Stimulated activated CD4-positive, alpha-beta T cell treated with anti-CD3 and anti-CD28 coated beads, Interleukin-12 subunit alpha, Interleukin-12 subunit beta, amount 100 ng/mL, for 24 hours (primary cell): ENCODE results near the gene GDPD4.

Source experiments
- DNase-seq, 2 experiments: peaks; one replicate each; pipeline ENCODE4 v3.0.0-alpha.2; 2020; ENCODE audit warnings: low read depth in 2 of 2

The GDPD4 gene

DNA sequence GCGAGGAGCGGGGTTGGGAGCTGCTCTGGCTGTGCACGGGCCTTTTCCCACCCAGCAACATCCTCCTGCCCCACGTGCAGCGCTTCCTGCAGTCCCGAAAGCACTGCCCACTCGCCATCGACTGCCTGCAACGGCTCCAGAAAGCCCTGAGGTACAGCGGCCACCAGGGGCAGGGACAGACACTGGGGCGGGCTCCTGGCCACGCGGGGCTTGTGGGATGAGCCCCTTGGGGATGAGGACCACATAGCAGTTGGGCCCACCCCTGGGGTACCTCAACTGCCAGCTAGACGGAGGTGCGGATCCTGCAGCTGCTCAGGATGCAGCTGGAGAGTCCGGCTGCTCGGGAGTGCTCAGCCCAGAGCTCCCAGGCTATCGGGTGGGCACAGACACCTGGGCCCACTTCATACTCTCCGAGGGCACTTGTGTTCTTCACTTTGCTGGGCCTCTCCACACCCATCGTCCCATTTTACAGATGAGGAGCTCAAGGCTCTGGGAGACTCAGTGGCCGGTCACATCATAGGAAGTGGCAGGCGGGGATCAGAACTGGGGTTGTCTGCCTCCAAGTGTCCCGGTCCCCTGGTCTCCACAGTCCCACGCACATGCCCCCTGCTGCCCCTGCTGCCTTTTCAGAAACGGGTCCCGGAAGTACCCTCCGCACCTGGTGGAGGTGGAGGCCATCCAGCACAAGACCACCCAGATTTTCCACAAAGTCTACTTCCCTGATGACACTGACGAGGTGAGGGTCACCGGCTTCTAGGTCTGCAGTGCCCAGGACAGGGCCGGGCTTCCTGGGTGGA lies 95.8 kb downstream of the GDPD4 start:
- no peak for DNase-seq

DNA sequence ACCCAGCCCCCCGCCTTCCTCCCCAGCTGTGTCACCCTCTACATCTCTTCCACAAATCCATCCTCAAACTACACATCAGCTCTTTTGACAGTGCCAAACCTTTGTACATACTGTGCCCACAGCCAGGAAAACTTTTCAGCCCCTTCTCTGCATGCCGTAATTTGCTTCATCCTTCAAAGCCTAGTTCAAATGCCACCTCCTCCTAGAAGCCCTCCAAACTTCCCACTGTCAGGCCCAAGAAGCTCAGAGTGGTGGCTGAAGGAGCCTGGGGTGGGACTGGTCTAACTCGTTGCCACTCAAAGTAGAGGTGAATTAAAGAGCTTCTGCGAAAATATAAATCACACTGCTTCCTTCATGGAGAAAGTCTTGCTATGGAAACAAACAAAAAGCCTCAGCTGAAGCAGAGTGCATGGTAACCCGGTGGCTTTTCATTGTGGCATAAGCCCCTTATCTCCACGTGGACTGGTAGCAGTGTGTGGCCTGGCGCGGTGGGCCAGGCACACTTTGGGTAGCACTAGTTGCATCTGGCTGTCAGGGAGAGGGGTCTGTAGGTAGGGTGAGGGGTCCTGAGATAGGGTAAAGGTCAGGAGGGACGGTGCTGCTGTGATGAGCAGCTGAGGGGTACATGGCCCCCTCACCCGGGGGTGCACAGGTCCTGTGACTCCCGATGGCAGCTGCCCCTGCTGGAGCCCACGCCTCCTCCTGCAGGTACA lies 96.6 kb downstream of the GDPD4 start:
- DNase-seq: no peak

DNA sequence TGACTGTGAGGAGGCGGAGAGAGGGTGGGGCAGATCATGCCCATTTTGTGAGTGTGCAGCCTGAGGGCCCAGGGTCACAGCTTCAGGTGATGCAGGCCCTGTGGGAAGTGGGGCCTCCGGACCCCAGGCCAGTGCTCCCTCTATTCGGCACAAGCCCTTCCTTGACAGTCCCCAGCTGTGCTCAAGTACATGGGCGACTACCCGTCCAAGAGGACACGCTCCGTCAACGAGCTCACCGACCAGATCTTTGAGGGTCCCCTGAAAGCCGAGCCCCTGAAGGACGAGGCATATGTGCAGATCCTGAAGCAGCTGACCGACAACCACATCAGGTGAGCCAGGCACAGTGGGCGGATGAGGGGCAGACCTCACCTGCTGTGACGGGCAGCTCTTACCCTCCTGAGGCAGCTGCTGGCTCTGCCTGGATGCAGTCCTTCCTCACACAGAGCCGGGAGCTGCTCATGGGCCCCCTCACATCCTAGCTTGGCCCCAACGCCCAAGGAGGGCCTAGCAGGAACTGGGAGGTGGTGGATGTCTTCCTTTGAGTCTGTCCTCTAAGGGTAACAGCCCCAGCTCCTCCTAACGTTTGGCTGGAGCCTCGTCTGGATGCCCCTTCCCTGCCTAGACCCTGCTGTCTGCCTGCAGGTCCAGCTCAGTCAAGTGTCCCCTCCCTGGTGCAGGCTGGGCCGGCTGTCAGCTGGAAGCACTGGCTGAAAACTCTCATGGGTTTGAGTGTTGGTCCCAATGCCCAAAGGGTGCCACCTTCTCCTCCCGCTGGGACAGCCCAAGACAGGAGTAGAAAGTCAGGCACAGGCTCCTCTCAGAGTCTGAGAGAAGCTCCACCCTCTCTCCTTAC lies 97.4 kb downstream of the GDPD4 start:
- no peak for DNase-seq

DNA sequence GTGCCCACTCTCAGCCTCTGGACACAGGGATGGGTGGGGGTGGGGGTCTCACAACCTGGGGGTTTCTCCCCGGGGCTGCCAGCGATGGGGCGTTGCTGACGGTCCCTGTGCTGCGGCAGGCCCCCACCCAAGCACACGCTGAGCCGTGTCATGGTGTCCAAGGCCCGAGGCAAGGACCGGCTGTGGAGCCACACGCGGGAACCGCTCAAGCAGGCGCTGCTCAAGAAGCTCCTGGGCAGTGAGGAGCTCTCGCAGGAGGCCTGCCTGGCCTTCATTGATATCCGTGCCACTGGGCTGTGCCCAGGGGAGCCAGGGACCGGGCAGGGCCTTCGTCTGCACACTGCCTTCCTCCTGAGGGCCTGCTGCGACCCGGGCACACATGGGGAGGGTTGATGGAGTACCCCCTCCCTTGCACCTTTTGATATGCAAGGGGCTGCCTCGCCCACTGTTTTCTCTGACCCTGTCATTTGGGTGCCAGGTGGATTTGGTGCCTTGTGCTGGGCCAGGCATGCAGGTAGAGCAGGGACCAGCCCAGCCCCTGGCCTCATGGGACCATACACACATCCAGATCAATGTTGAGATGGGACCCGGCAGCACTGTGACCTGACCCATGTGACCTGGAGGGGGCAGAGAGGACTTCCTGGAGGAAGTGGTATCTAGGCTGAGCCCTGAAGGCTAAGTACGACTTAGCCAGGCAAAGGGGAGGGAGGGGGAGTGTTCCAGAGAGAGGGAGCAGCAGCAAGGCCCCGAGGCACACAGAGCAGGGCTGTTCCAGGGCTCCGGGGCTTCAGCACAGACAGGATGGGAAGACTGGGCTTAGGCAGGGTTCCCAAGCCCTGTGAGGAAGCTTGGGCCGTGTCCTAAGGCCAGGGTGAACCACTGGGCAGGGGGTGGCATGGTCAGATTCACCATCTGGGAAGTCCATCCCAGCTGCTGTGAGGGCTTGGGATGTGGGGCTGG lies 98.3 kb downstream of the GDPD4 start:
- no peak for DNase-seq

DNA sequence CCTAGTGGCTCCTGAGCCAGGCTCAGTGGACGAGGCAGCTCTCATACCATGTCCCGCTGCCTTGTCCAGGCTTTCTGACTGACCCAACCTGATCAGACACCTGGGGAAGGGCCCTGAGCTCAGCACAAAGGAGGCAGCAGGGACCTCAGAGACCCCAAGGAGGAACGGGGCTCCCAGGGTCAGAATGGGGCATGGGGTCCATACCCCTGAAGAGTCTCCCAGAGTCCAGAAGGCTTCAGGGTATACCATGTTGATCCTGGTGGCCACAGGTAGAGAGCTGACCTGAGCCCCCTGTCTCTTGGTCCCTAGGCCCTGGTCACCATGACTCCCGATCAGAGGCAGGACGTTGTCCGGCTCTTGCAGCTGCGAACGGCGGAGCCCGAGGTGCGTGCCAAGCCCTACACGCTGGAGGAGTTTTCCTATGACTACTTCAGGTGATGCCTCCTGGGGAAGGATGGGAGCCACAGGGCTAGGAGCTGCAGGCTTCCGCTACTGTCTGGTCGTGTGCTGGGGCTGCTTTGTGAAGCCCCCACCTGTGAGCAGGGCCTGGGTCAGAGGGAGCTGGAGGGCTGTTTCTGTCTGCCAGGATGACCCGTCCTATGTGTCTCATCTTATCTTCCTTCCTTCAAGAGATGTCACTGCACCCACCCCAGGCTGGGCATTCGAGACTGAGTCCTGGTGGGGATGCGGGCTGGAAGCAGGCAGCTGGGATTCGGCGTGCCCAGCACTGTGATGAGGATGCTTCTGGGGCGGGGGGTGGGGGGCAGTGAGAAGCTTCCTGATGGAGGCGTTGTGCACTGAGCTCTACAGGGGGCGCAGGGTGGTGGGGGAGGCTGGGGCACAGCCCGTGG lies 99.3 kb downstream of the GDPD4 start:
- no peak for DNase-seq

DNA sequence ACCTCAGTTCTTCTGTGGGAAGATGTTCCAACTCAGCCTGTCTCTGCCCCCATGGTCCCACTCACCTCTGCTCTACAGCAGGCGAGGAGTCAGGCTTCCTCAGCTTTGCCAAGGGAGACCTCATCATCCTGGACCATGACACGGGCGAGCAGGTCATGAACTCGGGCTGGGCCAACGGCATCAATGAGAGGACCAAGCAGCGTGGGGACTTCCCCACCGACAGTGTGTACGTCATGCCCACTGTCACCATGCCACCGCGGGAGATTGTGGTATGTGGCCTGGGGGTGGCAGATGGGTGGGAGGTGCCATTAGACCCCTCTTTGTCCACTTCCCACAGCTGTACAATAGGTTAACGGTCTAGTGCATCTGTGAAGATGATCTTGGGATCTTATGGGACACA lies 100.1 kb downstream of the GDPD4 start:
- no peak for DNase-seq

DNA sequence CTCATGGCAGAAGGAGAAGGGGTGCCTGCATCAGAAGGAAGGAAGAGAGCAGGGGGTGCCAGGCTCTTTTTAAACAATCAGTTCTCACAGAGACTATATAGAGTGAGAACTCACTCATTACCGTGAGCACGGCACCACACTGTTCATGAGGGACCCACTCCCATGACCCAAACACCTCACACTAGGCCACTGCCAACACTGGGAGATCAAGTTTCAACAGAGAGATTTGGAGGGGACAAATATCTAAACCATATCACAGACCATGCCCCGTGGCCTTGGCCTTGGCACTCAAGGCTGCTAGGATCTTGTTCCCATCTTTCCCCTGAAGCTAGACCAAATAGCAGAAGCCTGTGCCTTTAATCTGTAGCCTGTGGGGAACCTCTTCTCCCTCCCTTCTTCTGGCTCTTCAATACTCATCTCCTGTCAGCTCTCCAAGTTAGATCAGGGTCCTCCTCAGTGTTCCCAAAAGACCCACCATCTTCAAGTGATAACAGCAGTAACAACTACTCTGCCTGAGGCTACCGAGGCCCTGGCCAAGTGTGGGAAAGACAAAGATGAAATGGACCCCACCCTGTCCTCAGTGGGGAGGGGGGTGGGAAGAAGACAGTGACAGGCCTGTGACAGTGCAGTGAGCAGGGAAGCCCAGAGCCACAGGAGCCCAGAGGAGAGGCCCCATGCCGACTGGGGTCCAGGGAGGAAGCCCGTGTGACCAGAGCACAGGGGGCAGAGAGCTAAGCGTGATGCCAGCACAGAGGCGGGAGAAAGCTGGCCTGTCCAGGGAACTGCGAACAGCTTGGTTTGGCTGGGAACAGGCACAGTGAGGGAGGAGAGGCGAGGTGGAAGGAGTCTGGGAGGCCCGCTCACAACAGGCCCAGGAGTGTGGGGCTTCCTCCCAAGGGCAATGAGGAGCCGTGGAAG lies 100.9 kb downstream of the GDPD4 start:
- DNase-seq: no peak

DNA sequence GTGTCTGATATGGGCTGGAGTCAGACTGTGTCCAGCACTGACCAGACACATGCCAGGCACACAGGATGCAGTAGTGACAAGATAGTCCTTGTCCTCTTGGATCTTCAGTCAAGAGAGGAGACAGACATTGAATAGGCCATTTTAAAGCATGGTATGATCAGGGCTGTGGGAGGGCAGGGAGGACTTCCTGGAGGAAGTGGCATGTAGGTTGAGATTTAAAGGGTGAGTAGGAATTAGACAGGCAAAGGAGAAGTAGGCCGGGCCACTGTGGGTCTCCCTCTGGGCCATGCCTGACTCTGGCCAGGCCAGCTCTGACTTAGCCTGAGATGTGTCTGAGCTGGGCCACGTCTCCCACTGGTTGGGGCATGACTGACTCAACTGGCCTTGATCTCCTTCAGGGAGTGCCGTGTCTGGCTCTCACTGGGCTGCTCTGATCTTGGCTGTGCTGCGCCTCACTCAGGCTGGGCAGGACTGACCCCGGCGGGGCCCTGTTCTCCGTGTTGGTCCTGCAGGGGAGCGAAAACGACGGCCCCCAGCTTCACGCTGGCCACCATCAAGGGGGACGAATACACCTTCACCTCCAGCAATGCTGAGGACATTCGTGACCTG lies 102.2 kb downstream of the GDPD4 start:
- no peak for DNase-seq

DNA sequence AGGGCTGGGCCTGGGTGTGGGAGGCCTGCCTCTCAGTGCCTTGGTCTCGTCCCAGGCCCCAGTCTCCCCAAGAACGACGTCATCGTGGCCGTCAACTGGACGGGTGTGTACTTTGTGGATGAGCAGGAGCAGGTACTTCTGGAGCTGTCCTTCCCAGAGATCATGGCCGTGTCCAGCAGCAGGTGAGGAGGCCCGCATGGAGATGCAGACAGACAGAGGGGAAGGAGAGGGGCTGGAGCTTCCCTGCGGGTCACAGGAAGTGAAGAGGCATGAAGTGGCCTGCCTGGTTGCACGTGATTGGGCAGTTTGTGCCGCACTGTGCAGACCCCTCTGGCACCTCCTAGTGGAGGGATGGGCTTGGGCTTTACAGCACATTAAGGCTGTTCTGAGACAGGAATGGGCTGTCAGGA lies 103.0 kb downstream of the GDPD4 start:
- DNase-seq: peak in 1 of 2 experiments; percentile 18

DNA sequence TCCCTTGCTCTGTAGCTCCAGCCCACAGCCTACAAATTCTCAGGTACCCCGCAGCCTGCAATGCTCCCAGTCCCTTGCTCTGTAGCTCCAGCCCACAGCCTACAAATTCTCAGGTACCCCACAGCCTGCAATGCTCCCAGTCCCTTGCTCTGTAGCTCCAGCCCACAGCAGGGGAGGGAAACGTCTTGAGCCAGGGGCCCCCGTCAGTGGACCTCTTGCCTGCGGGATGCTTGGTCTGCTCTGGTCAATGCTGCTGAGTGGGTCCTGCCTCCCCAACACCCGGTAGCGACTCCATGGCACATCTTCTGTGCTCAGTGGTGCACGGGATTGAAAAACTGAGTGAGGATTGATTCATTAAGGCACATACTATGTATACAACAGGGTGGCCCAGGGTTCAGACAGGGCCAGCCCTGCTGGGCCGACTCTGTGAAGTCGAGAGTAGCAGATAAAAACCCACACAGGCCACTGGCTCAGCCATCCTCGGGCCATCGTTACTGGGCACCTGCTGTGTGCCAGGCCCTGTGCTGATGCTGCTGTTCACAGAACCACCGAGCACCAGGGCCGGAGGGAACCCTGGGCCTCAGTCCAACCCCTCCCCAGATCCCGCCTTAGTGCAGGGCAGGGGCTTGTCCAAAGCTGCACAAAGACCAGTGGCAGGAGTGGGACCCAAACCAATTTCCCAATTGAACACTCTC lies 103.7 kb downstream of the GDPD4 start:
- no peak for DNase-seq

DNA sequence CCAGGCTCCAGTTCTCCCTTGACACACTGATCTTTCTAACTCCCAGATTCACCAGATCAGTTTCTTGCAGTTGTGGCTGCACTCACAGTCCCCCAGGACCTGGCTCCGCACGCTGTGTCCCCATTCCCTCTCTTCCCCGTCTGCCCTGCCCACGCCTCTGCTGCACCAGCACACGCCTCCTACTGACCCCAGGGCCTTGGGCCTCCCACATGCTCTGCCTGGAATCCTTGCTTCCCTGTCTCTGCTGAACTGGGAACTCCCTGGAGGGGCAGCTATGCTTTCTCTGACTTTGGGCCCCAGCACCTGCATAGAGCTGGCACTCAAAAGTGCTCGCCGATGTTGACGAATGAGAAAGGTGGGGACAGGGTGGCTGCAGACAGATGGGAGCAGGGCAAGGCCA lies 104.5 kb downstream of the GDPD4 start:
- no peak for DNase-seq

DNA sequence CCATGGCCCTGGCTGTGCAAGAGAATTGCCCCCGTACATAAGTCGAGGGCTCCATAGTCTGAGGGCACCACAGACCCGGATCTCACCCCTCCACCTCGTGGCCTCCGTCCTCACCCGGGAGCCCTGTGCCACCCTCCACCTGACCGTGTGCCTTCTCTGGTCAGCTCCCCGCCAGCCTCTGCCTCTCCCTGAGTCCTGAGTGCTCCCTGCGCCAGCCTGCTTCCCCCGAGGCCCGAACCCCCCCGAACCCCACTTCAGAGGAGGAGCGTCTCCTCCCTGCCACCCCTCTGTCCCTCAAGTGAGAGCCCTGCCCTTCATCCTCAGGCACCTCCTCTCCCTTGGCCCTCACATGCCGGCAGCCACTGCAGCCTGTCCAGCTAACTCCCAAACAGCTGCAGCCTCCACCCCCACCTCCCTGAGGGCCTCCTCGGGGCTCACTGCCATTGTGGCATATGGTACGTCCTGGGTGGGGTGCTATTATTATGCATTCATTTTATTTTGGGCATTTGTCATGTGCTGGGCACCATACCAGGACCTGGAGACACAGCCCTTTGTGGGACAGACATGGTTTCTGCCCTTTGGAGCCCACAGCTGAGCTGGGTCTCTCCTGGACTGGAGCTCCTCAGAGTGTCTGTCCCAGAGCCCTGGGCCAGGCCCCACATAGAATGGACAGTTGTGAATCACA lies 106.3 kb downstream of the GDPD4 start:
- no peak for DNase-seq

DNA sequence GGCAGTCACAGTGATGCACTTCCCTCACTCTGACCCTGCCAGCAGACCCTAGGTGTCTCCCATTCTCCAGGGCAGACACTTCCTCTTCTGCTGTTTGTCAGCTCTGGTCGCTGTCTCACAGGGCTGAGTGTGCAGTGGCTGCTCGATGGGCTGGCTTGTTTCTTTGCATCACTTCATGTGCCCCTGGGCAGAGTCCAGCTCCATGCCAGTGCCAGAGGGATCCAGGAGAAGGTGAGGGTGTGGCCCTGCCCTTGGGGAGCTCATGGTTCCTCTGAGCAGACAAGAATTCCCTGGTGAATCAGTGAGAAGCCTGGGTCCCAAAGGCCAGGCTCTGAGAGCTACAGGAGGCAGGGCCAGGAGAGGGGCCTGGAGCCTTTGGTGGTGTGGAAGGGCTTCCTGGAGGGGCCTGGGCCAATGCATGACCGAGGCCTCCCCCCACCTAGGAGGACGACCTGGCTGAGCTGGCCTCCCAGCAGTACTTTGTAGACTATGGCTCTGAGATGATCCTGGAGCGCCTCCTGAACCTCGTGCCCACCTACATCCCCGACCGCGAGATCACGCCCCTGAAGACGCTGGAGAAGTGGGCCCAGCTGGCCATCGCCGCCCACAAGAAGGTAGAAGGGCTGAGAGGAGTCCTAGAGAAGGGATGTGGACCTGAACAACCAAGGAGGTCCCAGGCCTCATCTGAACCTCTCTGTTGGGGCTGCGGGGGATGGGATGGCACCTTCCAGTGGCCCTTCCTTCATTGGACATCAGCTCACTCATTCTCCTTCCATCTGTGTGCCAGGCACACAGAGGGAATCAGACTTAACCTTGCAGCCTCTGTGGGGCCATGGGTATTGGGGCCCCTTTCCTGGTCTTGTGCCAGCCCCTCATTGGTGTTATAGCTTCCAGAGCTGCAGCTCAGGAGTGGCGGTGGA lies 107.3 kb downstream of the GDPD4 start:
- DNase-seq: no peak

DNA sequence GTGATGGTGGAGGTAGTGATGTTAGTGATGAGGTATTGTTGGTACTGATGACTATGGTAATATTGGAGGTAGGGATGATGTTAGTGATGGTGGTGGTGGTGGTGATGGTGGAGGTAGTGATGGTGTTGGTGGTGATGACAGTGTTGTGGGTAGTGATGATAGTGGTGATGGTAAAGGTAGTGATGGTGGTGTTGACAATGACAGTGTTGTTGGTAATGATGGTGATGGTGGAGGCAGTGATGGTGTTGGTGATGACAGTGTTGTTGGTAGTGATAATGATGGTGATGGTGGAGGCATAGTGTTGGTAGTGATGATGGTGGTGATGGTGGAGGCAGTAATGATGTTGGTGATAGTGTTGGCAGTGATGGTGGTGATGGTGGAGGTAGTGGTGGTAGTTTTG lies 108.3 kb downstream of the GDPD4 start:
- DNase-seq: no peak

DNA sequence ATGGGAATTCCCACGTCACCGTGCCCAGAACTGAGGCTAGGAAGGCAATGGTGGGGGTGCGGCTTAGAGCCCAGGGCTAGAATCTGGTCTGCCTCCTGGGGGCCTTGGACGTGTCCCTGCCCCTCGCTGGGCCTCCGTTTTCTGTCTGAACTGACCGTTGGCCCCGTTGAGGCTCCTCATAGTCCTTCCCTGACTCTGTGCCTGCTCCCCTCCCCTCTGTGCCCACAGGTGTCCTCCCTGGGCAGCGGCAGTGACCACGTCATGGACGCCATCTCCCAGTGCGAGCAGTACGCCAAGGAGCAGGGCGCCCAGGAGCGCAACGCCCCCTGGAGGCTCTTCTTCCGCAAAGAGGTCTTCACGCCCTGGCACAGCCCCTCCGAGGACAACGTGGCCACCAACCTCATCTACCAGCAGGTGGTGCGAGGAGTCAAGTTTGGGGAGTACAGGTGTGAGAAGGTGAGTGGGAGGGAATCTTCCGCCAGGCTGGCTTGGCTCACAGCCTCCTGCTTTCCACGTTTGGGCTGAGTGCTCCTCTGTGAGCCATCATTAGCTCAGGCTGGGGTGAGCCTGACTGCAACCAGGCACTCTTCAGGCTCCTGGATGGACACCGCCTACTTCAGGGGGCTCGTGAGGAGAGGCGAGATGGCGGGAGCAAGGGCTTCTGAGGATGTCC lies 109.5 kb downstream of the GDPD4 start:
- DNase-seq: peak; percentile 31 to 54

DNA sequence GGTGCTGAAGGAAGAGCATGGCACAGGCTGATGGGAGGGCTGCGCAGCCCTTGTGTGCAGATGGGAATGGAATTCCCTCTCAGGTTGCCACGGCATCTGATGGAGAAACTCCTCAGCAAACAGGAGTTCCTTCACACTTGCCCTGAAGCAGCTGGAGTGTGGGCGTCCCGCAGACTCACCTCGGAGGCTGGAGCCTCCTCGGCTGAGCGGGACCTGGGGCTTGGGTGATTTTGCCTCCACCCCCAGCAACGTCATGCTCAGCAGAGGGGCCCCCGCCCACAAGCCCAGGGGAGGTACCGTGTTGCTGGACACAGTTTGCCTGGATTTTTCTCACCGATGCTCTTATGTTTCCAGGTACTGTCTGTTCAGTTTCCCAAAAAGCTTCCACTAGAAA lies 110.1 kb downstream of the GDPD4 start:
- DNase-seq: no peak
